ENCODE data around the gene SRP68. TPM values are rescaled to one million over a fixed set of nuclear protein-coding genes. Genes with fewer than 3 reads are reported as not detected.
"Not testable (repeated sequence)": the region's sequence is repeated elsewhere in the genome, so short reads cannot be mapped to it uniquely, and the experiment has no call there.

The SRP68 gene
- total and polyA plus RNA-seq, 4 donors = 30.8 to 68.9 (median 57.0) TPM

GRCh38 chr17:76063875-76064546 lies 8.3 kb downstream of the SRP68 start:
- peaks cover 43 to 60% (median 54%) of the 10 kb centered on the region in 4 donors for H3K36me3 ChIP-seq (ENCODE audit: control insufficient read depth in 4 of 4, insufficient read depth in 4 of 4, low read length in 4 of 4)
- no peak for TF ChIP-seq CTCF (IDR thresholded peaks at IDR 0.05; ENCODE audit: control extremely low read depth, extremely low read depth)
- ATAC-seq (ENCODE audit: insufficient read depth, low FRiP score) (no peak), DNase-seq (no peak)
- no peaks in the 10 kb centered on the region for H3K4me1 ChIP-seq (ENCODE audit: control insufficient read depth in 5 of 5, insufficient read depth in 5 of 5, low read length in 5 of 5)
- WGBS, 2 donors = 82 to 88% methylated on average over 15 of the region's 15 CpGs
- no peak overlapping the region for H3K27ac ChIP-seq (ENCODE audit: low read depth in 1 of 2, low read length in 1 of 2)
- no peaks in the 10 kb centered on the region for H3K9me3 ChIP-seq (ENCODE audit: control insufficient read depth in 4 of 4, insufficient read depth in 3 of 4, low read length in 3 of 4)
- no peaks in the 10 kb centered on the region for H3K27me3 ChIP-seq (ENCODE audit: control insufficient read depth in 3 of 3, insufficient read depth in 3 of 3, low read length in 2 of 3)
- H3K4me3 ChIP-seq = no peak overlapping the region
- no peak overlapping the region for H3K9ac ChIP-seq (ENCODE audit: insufficient read depth in 1 of 2, low read length in 2 of 2)

- not testable (repeated sequence) for DNase-seq; ATAC-seq (ENCODE audit: insufficient read depth, low FRiP score); H3K27me3 ChIP-seq (ENCODE audit: control insufficient read depth in 3 of 3, insufficient read depth in 3 of 3, low read length in 2 of 3); H3K9ac ChIP-seq (ENCODE audit: insufficient read depth in 1 of 2, low read length in 2 of 2); H3K9me3 ChIP-seq (ENCODE audit: control insufficient read depth in 4 of 4, insufficient read depth in 3 of 4, low read length in 3 of 4); H3K4me1 ChIP-seq (ENCODE audit: control insufficient read depth in 5 of 5, insufficient read depth in 5 of 5, low read length in 5 of 5); H3K4me3 ChIP-seq; H3K27ac ChIP-seq (ENCODE audit: low read depth in 1 of 2, low read length in 1 of 2)
- WGBS, 2 donors = 85 to 96% methylated on average over 6 of the region's 6 CpGs
- peaks cover 24 to 60% (median 48%) of the 10 kb centered on the region in 4 donors for H3K36me3 ChIP-seq (ENCODE audit: control insufficient read depth in 4 of 4, insufficient read depth in 4 of 4, low read length in 4 of 4)
These were observed 14.1 kb downstream of the SRP68 start for GRCh38 chr17:76058264-76058663.

- Histone ChIP-seq H3K27me3 (ENCODE audit: control insufficient read depth in 3 of 3, insufficient read depth in 3 of 3, low read length in 2 of 3) (no peaks in the 10 kb centered on the region), H3K27ac (ENCODE audit: low read depth in 1 of 2, low read length in 1 of 2) (no peak overlapping the region), H3K9ac (ENCODE audit: insufficient read depth in 1 of 2, low read length in 2 of 2) (no peak overlapping the region), H3K4me1 (ENCODE audit: control insufficient read depth in 5 of 5, insufficient read depth in 5 of 5, low read length in 5 of 5) (peaks cover 0 to 3% (median 0%) of the 10 kb centered on the region in 5 donors), H3K36me3 (ENCODE audit: control insufficient read depth in 4 of 4, insufficient read depth in 4 of 4, low read length in 4 of 4) (peaks cover 24 to 64% (median 46%) of the 10 kb centered on the region in 4 donors), H3K4me3 (no peak overlapping the region), H3K9me3 (ENCODE audit: control insufficient read depth in 4 of 4, insufficient read depth in 3 of 4, low read length in 3 of 4) (no peaks in the 10 kb centered on the region)
- no peak for ATAC-seq (ENCODE audit: insufficient read depth, low FRiP score)
- no peak for TF ChIP-seq CTCF (IDR thresholded peaks at IDR 0.05; ENCODE audit: control extremely low read depth, extremely low read depth)
- 76 to 88% methylated on average over 3 of the region's 3 CpGs for WGBS, 2 donors
- peak in 1 of 3 donors; percentile 43 for DNase-seq
These were observed 15.4 kb downstream of the SRP68 start for GRCh38 chr17:76056882-76057281.

GRCh38 chr17:76054112-76054476 lies 18.2 kb downstream of the SRP68 start:
- ATAC-seq (ENCODE audit: insufficient read depth, low FRiP score) = no peak
- Histone ChIP-seq H3K27ac (ENCODE audit: low read depth in 1 of 2, low read length in 1 of 2) (peak overlapping the region in 1 of 2 donors; percentile 80), H3K27me3 (ENCODE audit: control insufficient read depth in 3 of 3, insufficient read depth in 3 of 3, low read length in 2 of 3) (no peaks in the 10 kb centered on the region), H3K9ac (ENCODE audit: insufficient read depth in 1 of 2, low read length in 2 of 2) (no peak overlapping the region), H3K4me3 (no peak overlapping the region), H3K9me3 (ENCODE audit: control insufficient read depth in 4 of 4, insufficient read depth in 3 of 4, low read length in 3 of 4) (no peaks in the 10 kb centered on the region), H3K36me3 (ENCODE audit: control insufficient read depth in 4 of 4, insufficient read depth in 4 of 4, low read length in 4 of 4) (peaks cover 21 to 46% (median 40%) of the 10 kb centered on the region in 4 donors), H3K4me1 (ENCODE audit: control insufficient read depth in 5 of 5, insufficient read depth in 5 of 5, low read length in 5 of 5) (peaks cover 0 to 19% (median 0%) of the 10 kb centered on the region in 5 donors)
- 74 to 89% methylated on average over 4 of the region's 4 CpGs for WGBS, 2 donors
- no peak for DNase-seq
- TF ChIP-seq CTCF (IDR thresholded peaks at IDR 0.05; ENCODE audit: control extremely low read depth, extremely low read depth) = no peak

Measured in lung (tissue), 12 donors.